Activated naive CD8-positive, alpha-beta T cell (primary cell): ENCODE measurements around the gene PSMG3.

Experiments
- H3K27ac Mint-ChIP-seq: one replicate; pipeline ENCODE4 v1.8.0; 2021; ENCODE audit warnings: mixed read lengths
- H3K27me3 Mint-ChIP-seq: one replicate; pipeline ENCODE4 v1.8.0; 2021; ENCODE audit warnings: mixed read lengths
- H3K36me3 Mint-ChIP-seq: one replicate; pipeline ENCODE4 v1.8.0; 2021; ENCODE audit warnings: mixed read lengths
- H3K4me1 Mint-ChIP-seq: one replicate; pipeline ENCODE4 v1.8.0; 2021; ENCODE audit warnings: low read depth, mixed read lengths
- H3K4me3 Mint-ChIP-seq: one replicate; pipeline ENCODE4 v1.8.0; 2021; ENCODE audit warnings: mild to moderate bottlenecking, mixed read lengths
- H3K9me3 Mint-ChIP-seq: one replicate; pipeline ENCODE4 v1.8.0; 2021; ENCODE audit warnings: low read depth, mixed read lengths

The PSMG3 gene

GRCh38 chr7:1575809-1576208, 6.0 kb upstream of the PSMG3 start:
- Mint-ChIP-seq H3K4me1 (peaks cover 26% of the 10 kb centered on the region), H3K27ac (no peak overlapping the region), H3K4me3 (no peak overlapping the region), H3K9me3 (no peaks in the 10 kb centered on the region), H3K36me3 (no peaks in the 10 kb centered on the region), H3K27me3 (no peaks in the 10 kb centered on the region)

- Mint-ChIP-seq H3K4me1 (peaks cover 28% of the 10 kb centered on the region), H3K36me3 (no peaks in the 10 kb centered on the region), H3K27me3 (no peaks in the 10 kb centered on the region), H3K4me3 (peak overlapping the region; percentile 91), H3K9me3 (no peaks in the 10 kb centered on the region), H3K27ac (no peak overlapping the region)
Measured at GRCh38 chr7:1572111-1572822, 2.4 kb upstream of the PSMG3 start.

- Mint-ChIP-seq H3K27ac (peak overlapping the region; percentile 90), H3K4me3 (peak overlapping the region; percentile 89), H3K36me3 (peaks cover 2% of the 10 kb centered on the region), H3K4me1 (peaks cover 29% of the 10 kb centered on the region), H3K27me3 (no peaks in the 10 kb centered on the region), H3K9me3 (no peaks in the 10 kb centered on the region)
Measured at GRCh38 chr7:1569440-1569832, 396 bp downstream of the PSMG3 start.

- Mint-ChIP-seq H3K9me3 (no peaks in the 10 kb centered on the region), H3K27me3 (no peaks in the 10 kb centered on the region), H3K4me3 (peak overlapping the region; percentile 89), H3K36me3 (peaks cover 2% of the 10 kb centered on the region), H3K4me1 (peaks cover 29% of the 10 kb centered on the region), H3K27ac (peak overlapping the region; percentile 90)
Measured at GRCh38 chr7:1569016-1569415, 816 bp downstream of the PSMG3 start.

GRCh38 chr7:1567896-1568510, 1.8 kb downstream of the PSMG3 start:
- Mint-ChIP-seq H3K4me3 (peak overlapping the region; percentile 89), H3K9me3 (no peaks in the 10 kb centered on the region), H3K27ac (no peak overlapping the region), H3K36me3 (peaks cover 2% of the 10 kb centered on the region), H3K27me3 (no peaks in the 10 kb centered on the region), H3K4me1 (peaks cover 29% of the 10 kb centered on the region)

GRCh38 chr7:1567049-1567771, 2.6 kb downstream of the PSMG3 start:
- H3K9me3 Mint-ChIP-seq: no peaks in the 10 kb centered on the region
- H3K27me3 Mint-ChIP-seq: no peaks in the 10 kb centered on the region
- peak overlapping the region; percentile 50 for H3K27ac Mint-ChIP-seq
- H3K4me1 Mint-ChIP-seq: peaks cover 24% of the 10 kb centered on the region
- H3K4me3 Mint-ChIP-seq: no peak overlapping the region
- peaks cover 2% of the 10 kb centered on the region for H3K36me3 Mint-ChIP-seq

- Mint-ChIP-seq H3K9me3 (no peaks in the 10 kb centered on the region), H3K36me3 (peaks cover 2% of the 10 kb centered on the region), H3K27ac (peak overlapping the region; percentile 50), H3K4me1 (peaks cover 21% of the 10 kb centered on the region), H3K27me3 (no peaks in the 10 kb centered on the region), H3K4me3 (no peak overlapping the region)
Measured at GRCh38 chr7:1566687-1567048, 3.2 kb downstream of the PSMG3 start.

GRCh38 chr7:1564603-1565022, 5.2 kb downstream of the PSMG3 start:
- Mint-ChIP-seq H3K36me3 (peaks cover 2% of the 10 kb centered on the region), H3K4me1 (peaks cover 12% of the 10 kb centered on the region), H3K9me3 (no peaks in the 10 kb centered on the region), H3K27me3 (no peaks in the 10 kb centered on the region), H3K27ac (no peak overlapping the region), H3K4me3 (no peak overlapping the region)

GRCh38 chr7:1563981-1564602, 5.7 kb downstream of the PSMG3 start:
- H3K27ac Mint-ChIP-seq: no peak overlapping the region
- H3K4me3 Mint-ChIP-seq: no peak overlapping the region
- H3K27me3 Mint-ChIP-seq: no peaks in the 10 kb centered on the region
- peaks cover 2% of the 10 kb centered on the region for H3K36me3 Mint-ChIP-seq
- peaks cover 11% of the 10 kb centered on the region for H3K4me1 Mint-ChIP-seq
- H3K9me3 Mint-ChIP-seq: no peaks in the 10 kb centered on the region

- H3K36me3 Mint-ChIP-seq: peaks cover 2% of the 10 kb centered on the region
- no peaks in the 10 kb centered on the region for H3K27me3 Mint-ChIP-seq
- H3K9me3 Mint-ChIP-seq: no peaks in the 10 kb centered on the region
- H3K4me1 Mint-ChIP-seq: peaks cover 3% of the 10 kb centered on the region
- H3K4me3 Mint-ChIP-seq: no peak overlapping the region
- H3K27ac Mint-ChIP-seq: no peak overlapping the region
Measured at GRCh38 chr7:1562597-1563051, 7.2 kb downstream of the PSMG3 start.

- no peaks in the 10 kb centered on the region for H3K27me3 Mint-ChIP-seq
- H3K36me3 Mint-ChIP-seq: peaks cover 2% of the 10 kb centered on the region
- no peaks in the 10 kb centered on the region for H3K9me3 Mint-ChIP-seq
- H3K4me3 Mint-ChIP-seq: no peak overlapping the region
- H3K4me1 Mint-ChIP-seq: peaks cover 1% of the 10 kb centered on the region
- H3K27ac Mint-ChIP-seq: no peak overlapping the region
Measured at GRCh38 chr7:1562116-1562515, 7.7 kb downstream of the PSMG3 start.

GRCh38 chr7:1561036-1561940, 8.5 kb downstream of the PSMG3 start:
- H3K27ac Mint-ChIP-seq: no peak overlapping the region
- no peaks in the 10 kb centered on the region for H3K27me3 Mint-ChIP-seq
- no peak overlapping the region for H3K4me3 Mint-ChIP-seq
- peaks cover 1% of the 10 kb centered on the region for H3K4me1 Mint-ChIP-seq
- no peaks in the 10 kb centered on the region for H3K36me3 Mint-ChIP-seq
- no peaks in the 10 kb centered on the region for H3K9me3 Mint-ChIP-seq

- Mint-ChIP-seq H3K9me3 (no peaks in the 10 kb centered on the region), H3K36me3 (no peaks in the 10 kb centered on the region), H3K27me3 (no peaks in the 10 kb centered on the region), H3K4me3 (no peak overlapping the region), H3K4me1 (peaks cover 2% of the 10 kb centered on the region), H3K27ac (no peak overlapping the region)
Measured at GRCh38 chr7:1560620-1561031, 9.2 kb downstream of the PSMG3 start.
